Stimulated activated memory B cell treated with anti-CD40 and anti-IgM and Interleukin-4, amounts not matched to agents 10 μg/mL and 1 μg/mL and 100 μg/mL, for 72 hours (primary cell): ENCODE results near the gene ZNF195.
"Not testable (repeated sequence)": the region's sequence is repeated elsewhere in the genome, so short reads cannot be mapped to it uniquely, and the experiment has no call there.

Experiments used
- ATAC-seq: fragments of 150-1000 bp; cut with Tn5 transposase; 2 replicates; pipeline ENCODE4 v1.10.0; 2021
- H3K27ac Mint-ChIP-seq: one replicate; pipeline ENCODE4 v1.8.0; 2022; ENCODE audit warnings: mild to moderate bottlenecking, mixed read lengths
- H3K27me3 Mint-ChIP-seq: one replicate; pipeline ENCODE4 v1.8.0; 2022; ENCODE audit warnings: mixed read lengths
- H3K36me3 Mint-ChIP-seq: one replicate; pipeline ENCODE4 v1.8.0; 2022; ENCODE audit warnings: mixed read lengths
- H3K4me1 Mint-ChIP-seq: one replicate; pipeline ENCODE4 v1.8.0; 2022; ENCODE audit warnings: mixed read lengths
- H3K4me3 Mint-ChIP-seq: one replicate; pipeline ENCODE4 v1.8.0; 2022; ENCODE audit warnings: mild to moderate bottlenecking, moderate library complexity, mixed read lengths
- H3K9me3 Mint-ChIP-seq: one replicate; pipeline ENCODE4 v1.8.0; 2022; ENCODE audit warnings: mixed read lengths

ZNF195 gene

GRCh38 chr11:3344327-3345174 is 34.4 kb downstream of the ZNF195 start:
- Mint-ChIP-seq H3K4me1 (no peaks in the 10 kb centered on the region), H3K27ac (no peak overlapping the region), H3K27me3 (peaks cover 28% of the 10 kb centered on the region), H3K36me3 (peaks cover 25% of the 10 kb centered on the region), H3K9me3 (peaks cover 12% of the 10 kb centered on the region), H3K4me3 (no peak overlapping the region)
- ATAC-seq, result no peak

GRCh38 chr11:3342709-3343108 is 36.2 kb downstream of the ZNF195 start:
- Mint-ChIP-seq H3K4me1 (peaks cover 9% of the 10 kb centered on the region), H3K9me3 (peaks cover 15% of the 10 kb centered on the region), H3K27me3 (peaks cover 41% of the 10 kb centered on the region), H3K4me3 (no peak overlapping the region), H3K27ac (no peak overlapping the region), H3K36me3 (peaks cover 26% of the 10 kb centered on the region)
- no peak for ATAC-seq

- Mint-ChIP-seq H3K4me3 (no peak overlapping the region), H3K4me1 (peaks cover 9% of the 10 kb centered on the region), H3K27ac (no peak overlapping the region), H3K9me3 (peaks cover 9% of the 10 kb centered on the region), H3K27me3 (peaks cover 41% of the 10 kb centered on the region), H3K36me3 (peaks cover 12% of the 10 kb centered on the region)
- ATAC-seq, result no peak
Measured at GRCh38 chr11:3341298-3341697, 37.6 kb downstream of the ZNF195 start.

GRCh38 chr11:3340025-3340424 is 38.9 kb downstream of the ZNF195 start:
- peaks cover 5% of the 10 kb centered on the region for H3K9me3 Mint-ChIP-seq
- ATAC-seq, result no peak
- H3K36me3 Mint-ChIP-seq, result peaks cover 5% of the 10 kb centered on the region
- no peak overlapping the region for H3K4me3 Mint-ChIP-seq
- H3K27me3 Mint-ChIP-seq, result peaks cover 41% of the 10 kb centered on the region
- peaks cover 9% of the 10 kb centered on the region for H3K4me1 Mint-ChIP-seq
- no peak overlapping the region for H3K27ac Mint-ChIP-seq

DNA sequence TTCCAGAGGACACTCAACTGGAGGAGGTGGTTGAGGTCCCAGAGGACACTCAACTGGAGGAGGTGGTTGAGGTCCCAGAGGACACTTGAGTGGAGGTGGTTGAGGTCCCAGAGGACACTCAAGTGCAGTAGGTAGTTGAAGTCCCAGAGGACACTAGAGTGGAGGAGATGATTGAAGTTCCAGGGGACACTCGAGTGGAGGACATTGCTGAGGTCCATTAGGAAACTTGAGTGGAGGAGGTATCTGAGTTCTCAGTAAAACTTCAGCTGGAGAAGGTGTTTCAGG is 39.7 kb downstream of the ZNF195 start:
- Mint-ChIP-seq H3K4me3 (no peak overlapping the region), H3K27me3 (peaks cover 36% of the 10 kb centered on the region), H3K27ac (no peak overlapping the region), H3K4me1 (peaks cover 9% of the 10 kb centered on the region), H3K36me3 (peaks cover 5% of the 10 kb centered on the region), H3K9me3 (peaks cover 5% of the 10 kb centered on the region)
- no peak for ATAC-seq

DNA sequence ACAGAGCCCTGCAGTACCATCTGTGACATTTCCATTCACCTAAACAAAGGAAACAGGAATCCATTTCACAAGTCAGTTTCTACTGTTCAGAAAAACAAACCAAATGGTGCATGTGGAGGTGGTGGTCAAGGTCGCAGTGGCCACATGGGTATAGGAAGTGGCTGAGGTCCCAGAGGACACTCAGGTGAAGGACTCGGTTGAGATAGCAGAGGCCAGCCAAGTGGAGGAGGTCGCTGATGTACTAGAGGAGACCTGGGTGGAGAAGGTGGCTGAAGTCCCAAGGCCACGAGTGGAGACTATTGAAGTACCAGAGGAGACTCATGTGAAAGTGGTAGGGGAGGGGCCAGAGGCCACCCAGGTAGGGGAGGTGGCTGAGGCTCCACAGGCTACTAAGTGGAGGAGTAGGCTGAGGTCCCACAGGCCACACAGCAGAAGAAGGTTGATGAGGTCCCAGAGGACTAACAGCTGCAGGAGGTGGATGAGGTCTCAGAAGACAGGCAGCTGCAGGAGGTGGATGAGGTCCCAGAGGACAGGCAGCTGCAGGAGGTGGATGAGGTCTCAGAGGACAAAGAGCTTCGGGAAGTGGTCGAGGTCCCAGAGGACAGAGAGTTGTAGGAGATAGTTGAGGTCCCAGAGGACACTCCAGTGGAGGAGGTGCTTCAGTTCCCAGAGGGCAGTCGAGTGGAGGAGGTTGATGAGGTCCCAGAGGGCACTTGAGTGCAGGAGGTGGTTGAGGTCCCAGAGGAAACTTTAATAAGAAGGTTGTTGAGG is 40.2 kb downstream of the ZNF195 start:
- H3K4me1 Mint-ChIP-seq, result peaks cover 9% of the 10 kb centered on the region
- H3K4me3 Mint-ChIP-seq, result no peak overlapping the region
- no peak overlapping the region for H3K27ac Mint-ChIP-seq
- peaks cover 5% of the 10 kb centered on the region for H3K9me3 Mint-ChIP-seq
- peaks cover 5% of the 10 kb centered on the region for H3K36me3 Mint-ChIP-seq
- H3K27me3 Mint-ChIP-seq, result peaks cover 36% of the 10 kb centered on the region
- no peak for ATAC-seq

DNA sequence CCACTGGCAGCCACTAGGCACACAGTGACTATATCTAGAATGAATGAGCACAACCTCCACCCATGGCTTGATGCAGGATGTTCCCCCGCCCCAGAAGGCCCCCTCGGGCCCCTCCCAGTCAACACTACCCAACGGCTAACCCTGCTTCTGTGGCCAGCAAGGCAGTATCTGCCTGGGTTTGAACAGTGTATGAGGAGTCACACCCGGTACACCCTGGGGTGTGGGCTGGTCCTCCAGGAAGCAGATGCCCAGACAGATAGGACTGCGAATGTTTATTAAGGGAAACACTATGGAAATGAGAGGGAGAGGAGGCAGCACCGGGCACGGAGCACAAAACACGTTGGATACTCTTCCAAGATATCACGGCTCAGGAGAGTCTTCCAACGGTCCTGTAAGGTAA is 42.5 kb downstream of the ZNF195 start:
- H3K27ac Mint-ChIP-seq, H3K9me3 Mint-ChIP-seq, H3K4me3 Mint-ChIP-seq, ATAC-seq, H3K36me3 Mint-ChIP-seq, H3K4me1 Mint-ChIP-seq: not testable (repeated sequence)
- H3K27me3 Mint-ChIP-seq, result peaks cover 32% of the 10 kb centered on the region

DNA sequence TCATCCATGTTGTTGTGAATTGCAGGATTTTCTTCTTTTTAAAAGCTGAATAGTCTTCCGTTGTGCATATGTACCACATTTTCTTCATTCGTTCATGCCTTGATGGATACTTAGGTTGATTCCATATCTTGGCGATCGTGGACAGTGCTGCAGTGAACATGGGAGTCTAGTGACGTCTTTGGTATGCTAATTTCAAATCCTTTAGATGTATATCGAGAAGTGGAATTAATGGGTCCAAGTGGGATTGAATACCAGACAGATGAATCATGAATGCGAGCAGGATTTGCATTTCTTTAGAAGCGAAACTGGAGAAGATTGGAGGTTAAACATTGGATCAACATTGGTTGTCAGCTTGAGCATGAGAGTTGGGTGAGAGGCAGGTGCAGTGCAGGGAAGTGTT is 45.8 kb downstream of the ZNF195 start:
- H3K27me3 Mint-ChIP-seq, H3K4me3 Mint-ChIP-seq, H3K36me3 Mint-ChIP-seq, H3K4me1 Mint-ChIP-seq, ATAC-seq, H3K27ac Mint-ChIP-seq, H3K9me3 Mint-ChIP-seq: not testable (repeated sequence)

GRCh38 chr11:3331078-3331477 is 47.9 kb downstream of the ZNF195 start:
- H3K27me3 Mint-ChIP-seq, H3K4me1 Mint-ChIP-seq: not testable (repeated sequence)

DNA sequence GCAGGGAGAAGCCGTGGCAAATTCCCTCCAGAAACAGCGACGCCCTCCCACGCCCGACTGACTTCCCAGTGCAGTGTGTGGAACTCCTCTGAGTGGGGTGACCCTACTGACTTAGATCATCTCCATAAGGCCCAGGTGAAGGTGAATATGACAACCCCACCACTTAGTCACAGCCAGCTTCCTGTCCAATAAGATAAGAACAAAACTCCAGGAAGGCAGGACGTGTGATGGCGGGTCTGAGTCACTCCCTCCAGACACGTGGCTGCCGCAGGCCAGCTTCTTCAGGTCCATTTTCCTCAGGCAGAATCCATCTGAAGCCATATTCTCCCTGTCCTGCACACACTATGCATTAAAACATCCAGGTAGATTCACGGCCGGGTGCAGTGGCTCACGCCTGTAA is 48.9 kb downstream of the ZNF195 start:
- not testable (repeated sequence) for H3K36me3 Mint-ChIP-seq, H3K4me1 Mint-ChIP-seq, H3K27me3 Mint-ChIP-seq, H3K9me3 Mint-ChIP-seq, H3K4me3 Mint-ChIP-seq, H3K27ac Mint-ChIP-seq, ATAC-seq

More at GRCh38 chr11:3331078-3331477, 47.9 kb downstream of the ZNF195 start:
- H3K36me3 Mint-ChIP-seq, H3K9me3 Mint-ChIP-seq, H3K4me3 Mint-ChIP-seq, ATAC-seq, H3K27ac Mint-ChIP-seq: not testable (repeated sequence)

DNA sequence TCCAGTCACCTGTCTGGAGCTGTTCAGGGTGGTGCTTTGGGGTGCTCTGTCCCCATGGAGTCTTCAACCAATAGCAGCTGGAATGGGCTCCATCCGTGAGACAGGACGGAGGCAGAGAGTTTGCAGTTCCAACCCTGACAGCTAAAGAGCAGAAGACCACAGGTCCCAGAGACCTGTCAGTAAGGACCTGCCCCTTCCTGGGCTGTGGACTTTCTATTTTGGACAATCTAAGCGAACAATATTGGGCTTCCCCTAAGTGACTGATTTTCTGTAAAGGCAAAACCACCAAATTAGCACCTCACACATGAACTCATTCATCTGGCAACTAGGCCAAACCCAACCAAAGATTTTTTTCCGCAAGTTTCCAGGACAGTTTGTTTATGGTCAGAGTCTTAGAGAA is 50.4 kb downstream of the ZNF195 start:
- H3K4me3 Mint-ChIP-seq, H3K36me3 Mint-ChIP-seq: not testable (repeated sequence)

DNA sequence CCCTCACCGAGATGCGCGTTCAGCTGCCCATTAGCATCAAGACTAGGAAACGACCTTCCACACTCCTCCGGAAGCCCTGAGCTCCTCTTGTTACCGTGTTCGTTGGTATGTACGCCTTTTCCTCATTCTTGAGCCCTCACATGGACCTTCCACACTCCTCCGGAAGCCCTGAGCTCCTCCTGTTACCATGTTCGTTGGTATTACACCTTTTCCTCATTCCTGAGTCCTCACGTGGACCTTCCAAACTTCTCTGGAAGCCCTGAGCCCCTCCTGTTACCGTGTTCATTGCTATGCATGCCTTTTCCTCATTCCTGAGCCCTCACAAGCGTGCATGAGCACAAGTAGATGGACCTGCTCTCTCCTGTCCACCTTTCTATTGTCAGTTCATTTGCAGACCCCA is 52.5 kb downstream of the ZNF195 start:
- not testable (repeated sequence) for H3K36me3 Mint-ChIP-seq, H3K4me1 Mint-ChIP-seq

More for the DNA sequence above, 50.4 kb downstream of the ZNF195 start:
- not testable (repeated sequence) for ATAC-seq, H3K4me1 Mint-ChIP-seq, H3K9me3 Mint-ChIP-seq, H3K27me3 Mint-ChIP-seq, H3K27ac Mint-ChIP-seq

DNA sequence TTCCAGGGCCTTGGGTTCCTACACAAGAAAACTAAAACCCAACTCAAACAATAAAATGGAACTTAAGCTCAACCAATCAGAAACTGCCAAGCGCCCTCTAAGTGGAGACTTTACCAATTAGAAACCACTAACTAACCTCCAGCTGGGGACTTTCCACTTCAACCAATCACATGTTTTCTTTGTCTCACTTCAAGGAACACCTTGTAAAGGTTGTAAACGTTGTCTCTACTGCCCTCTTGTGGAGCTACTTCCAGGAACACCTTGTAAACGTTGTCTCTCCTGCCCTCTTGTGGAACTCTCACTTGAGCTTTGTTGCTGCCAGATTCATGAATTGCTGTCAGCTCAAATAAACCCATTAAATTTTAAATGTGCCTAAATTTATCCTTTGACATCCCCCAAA is 54.2 kb downstream of the ZNF195 start:
- not testable (repeated sequence) for H3K9me3 Mint-ChIP-seq, H3K27me3 Mint-ChIP-seq, H3K27ac Mint-ChIP-seq, H3K4me1 Mint-ChIP-seq, H3K4me3 Mint-ChIP-seq, ATAC-seq, H3K36me3 Mint-ChIP-seq

More for the DNA sequence above, 52.5 kb downstream of the ZNF195 start:
- not testable (repeated sequence) for ATAC-seq, H3K4me3 Mint-ChIP-seq, H3K27ac Mint-ChIP-seq, H3K9me3 Mint-ChIP-seq, H3K27me3 Mint-ChIP-seq
